NB4 (cell line): ENCODE results near the gene SPAST.
A peak's percentile ranks its signal among the peaks of the same experiment; 100 is the strongest.

Experiments used
- DNase-seq: peaks from one replicate; pipeline ENCODE4 v3.0.0; 2010; ENCODE audit warnings: low read depth
- H3K4me3 ChIP-seq: one replicate; pipeline ENCODE4 v1.5.1; 2011; ENCODE audit warnings: mild to moderate bottlenecking, low read depth, low read length, moderate library complexity
- MAX ChIP-seq: IDR thresholded peaks from 2 replicates; pipeline ENCODE4 v1.6.1; 2011; ENCODE audit warnings: low read depth, low read length
- MYC ChIP-seq: IDR thresholded peaks from 2 replicates; pipeline ENCODE4 v1.6.1; 2011; ENCODE audit warnings: low read depth, low read length
- POLR2A ChIP-seq: IDR thresholded peaks from 2 replicates; pipeline ENCODE4 v1.6.1; 2011; ENCODE audit warnings: mild to moderate bottlenecking; ENCODE audit not compliant: insufficient read length; ENCODE audit errors: extremely low read depth
- TF ChIP-seq, protein P1 (sequence below): IDR thresholded peaks from one replicate; pipeline ENCODE4 v1.5.1; 2012; ENCODE audit warnings: low read depth, low read length

SPAST gene

DNA sequence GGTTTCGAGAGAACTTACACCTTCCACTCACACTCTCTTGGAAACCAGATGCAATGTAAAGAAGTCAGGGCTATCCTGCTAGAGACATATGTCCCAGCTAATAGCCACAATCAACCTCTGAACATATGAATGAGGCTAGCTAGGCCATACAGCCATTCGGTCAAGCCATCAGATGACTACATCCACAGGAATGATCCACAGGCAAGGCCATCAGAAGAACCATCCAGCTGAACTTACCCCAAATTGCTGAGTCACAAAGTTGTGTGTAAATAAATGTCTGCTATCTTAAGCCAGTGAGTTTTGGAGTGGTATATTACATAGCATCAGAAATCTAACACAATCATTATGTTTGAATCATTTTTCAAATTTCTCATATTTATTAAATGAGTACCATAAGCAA is 5.2 kb upstream of the SPAST start:
- TF ChIP-seq MAX (no peak), POLR2A (no peak), MYC (no peak)
- TF ChIP-seq, protein P1, sequence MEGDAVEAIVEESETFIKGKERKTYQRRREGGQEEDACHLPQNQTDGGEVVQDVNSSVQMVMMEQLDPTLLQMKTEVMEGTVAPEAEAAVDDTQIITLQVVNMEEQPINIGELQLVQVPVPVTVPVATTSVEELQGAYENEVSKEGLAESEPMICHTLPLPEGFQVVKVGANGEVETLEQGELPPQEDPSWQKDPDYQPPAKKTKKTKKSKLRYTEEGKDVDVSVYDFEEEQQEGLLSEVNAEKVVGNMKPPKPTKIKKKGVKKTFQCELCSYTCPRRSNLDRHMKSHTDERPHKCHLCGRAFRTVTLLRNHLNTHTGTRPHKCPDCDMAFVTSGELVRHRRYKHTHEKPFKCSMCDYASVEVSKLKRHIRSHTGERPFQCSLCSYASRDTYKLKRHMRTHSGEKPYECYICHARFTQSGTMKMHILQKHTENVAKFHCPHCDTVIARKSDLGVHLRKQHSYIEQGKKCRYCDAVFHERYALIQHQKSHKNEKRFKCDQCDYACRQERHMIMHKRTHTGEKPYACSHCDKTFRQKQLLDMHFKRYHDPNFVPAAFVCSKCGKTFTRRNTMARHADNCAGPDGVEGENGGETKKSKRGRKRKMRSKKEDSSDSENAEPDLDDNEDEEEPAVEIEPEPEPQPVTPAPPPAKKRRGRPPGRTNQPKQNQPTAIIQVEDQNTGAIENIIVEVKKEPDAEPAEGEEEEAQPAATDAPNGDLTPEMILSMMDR = no peak
- no peak overlapping the region for H3K4me3 ChIP-seq
- DNase-seq = no peak

DNA sequence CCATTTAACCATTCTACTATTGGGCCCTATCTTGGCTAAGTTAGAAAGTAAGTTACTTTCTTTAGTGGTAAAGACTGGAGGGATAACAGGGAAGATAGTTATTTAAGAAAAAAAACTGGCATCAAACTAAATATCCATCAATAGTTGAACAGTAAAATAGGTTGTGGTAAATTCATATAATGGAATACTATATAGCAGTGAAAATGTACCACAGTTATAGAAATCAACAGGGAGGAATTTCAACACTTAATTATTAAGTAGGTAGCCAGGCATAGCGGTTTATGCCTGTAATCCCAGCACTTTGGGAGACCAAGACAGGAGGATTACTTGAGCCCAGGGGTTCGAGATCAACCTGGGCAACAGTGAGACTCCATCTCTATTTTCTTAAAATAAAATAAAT is 3.1 kb upstream of the SPAST start:
- TF ChIP-seq MYC (no peak), POLR2A (no peak), MAX (no peak)
- TF ChIP-seq, protein P1 = no peak
- DNase-seq = no peak
- H3K4me3 ChIP-seq = no peak overlapping the region

DNA sequence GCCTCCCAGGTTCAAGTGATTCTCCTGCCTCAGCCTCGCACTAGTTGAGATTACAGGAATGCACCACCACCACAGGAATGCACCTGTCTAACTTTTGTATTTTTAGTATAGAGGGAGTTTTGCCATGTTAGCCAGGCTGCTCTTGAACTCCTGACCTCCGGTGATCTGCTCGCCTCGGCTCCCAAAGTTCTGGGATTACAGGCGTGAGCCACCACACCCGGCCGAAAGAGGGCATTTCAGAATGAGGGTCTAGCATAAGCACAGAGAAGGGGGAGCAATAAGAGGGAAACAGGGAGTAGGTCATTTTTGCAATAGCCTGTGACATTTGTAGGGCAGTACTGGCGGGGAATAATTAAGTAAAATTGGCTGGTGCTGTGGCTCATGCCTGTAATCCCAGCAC is 1.9 kb upstream of the SPAST start:
- DNase-seq = no peak
- no peak for TF ChIP-seq POLR2A
- TF ChIP-seq MAX = no peak
- TF ChIP-seq MYC = no peak
- TF ChIP-seq, protein P1 = no peak
- H3K4me3 ChIP-seq = no peak overlapping the region

- peak; percentile 60 for DNase-seq
- H3K4me3 ChIP-seq = peak overlapping the region; percentile 86
- TF ChIP-seq MAX (no peak), MYC (no peak), POLR2A (no peak)
- TF ChIP-seq, protein P1 = no peak
Observed at GRCh38 chr2:32061973-32062861, 1.1 kb upstream of the SPAST start.

GRCh38 chr2:32064021-32064601 is 755 bp downstream of the SPAST start:
- TF ChIP-seq MYC (no peak), POLR2A (peak; percentile 50)
- peak overlapping the region; percentile 94 for H3K4me3 ChIP-seq
- DNase-seq = peak; percentile 64

- DNase-seq = no peak
- peak overlapping the region; percentile 94 for H3K4me3 ChIP-seq
- TF ChIP-seq MYC (no peak), POLR2A (no peak), MAX (no peak)
- TF ChIP-seq, protein P1 = no peak
Observed at GRCh38 chr2:32064713-32065112, 1.4 kb downstream of the SPAST start.
